Choroid plexus epithelial cell (primary cell): Measurements from ENCODE around the gene MED25.
A peak's percentile ranks its signal among the peaks of the same experiment; 100 is the strongest.

Experiments
- DNase-seq: peaks from one replicate; pipeline ENCODE4 v3.0.0-alpha.2; 2010; ENCODE audit warnings: low read depth
- H3K4me3 ChIP-seq: 2 replicates; pipeline ENCODE4 v1.5.1; 2011; ENCODE audit warnings: low read depth, mild to moderate bottlenecking, control low read depth, low read length, moderate library complexity
- CTCF ChIP-seq: conservative IDR thresholded peaks from 2 replicates; pipeline ENCODE4 v1.5.1; 2011; ENCODE audit warnings: low read depth, mild to moderate bottlenecking, control low read depth, inconsistent platforms, low read length, moderate library complexity

The MED25 gene

GRCh38 chr19:49846408-49846807 is 28.3 kb downstream of the MED25 start:
- no peak overlapping the region for H3K4me3 ChIP-seq
- TF ChIP-seq CTCF: no peak
- DNase-seq: no peak

GRCh38 chr19:49847731-49848696 is 29.9 kb downstream of the MED25 start:
- no peak for TF ChIP-seq CTCF
- no peak overlapping the region for H3K4me3 ChIP-seq
- peak; percentile 93 for DNase-seq

- no peak for TF ChIP-seq CTCF
- no peak for DNase-seq
- no peak overlapping the region for H3K4me3 ChIP-seq
Measured at GRCh38 chr19:49848938-49849337, 30.8 kb downstream of the MED25 start.

GRCh38 chr19:49849433-49850220 is 31.5 kb downstream of the MED25 start:
- no peak for TF ChIP-seq CTCF
- DNase-seq: no peak
- H3K4me3 ChIP-seq: peak overlapping the region; percentile 93

GRCh38 chr19:49850221-49850486 is 32.1 kb downstream of the MED25 start:
- no peak for TF ChIP-seq CTCF
- peak overlapping the region; percentile 93 for H3K4me3 ChIP-seq
- no peak for DNase-seq

- peak; percentile 95 for DNase-seq
- no peak for TF ChIP-seq CTCF
- H3K4me3 ChIP-seq: peak within 1 kb of the TSS; percentile 93
Measured at GRCh38 chr19:49850487-49851342, 32.6 kb downstream of the MED25 start, which contains the start of gene PTOV1. Gene PTOV1, plus strand, starts transcription at chr19:49851159.
